GM23338 (cell line): ENCODE measurements around the gene ID4. TPM values are rescaled to one million over a fixed set of nuclear protein-coding genes. Genes with fewer than 3 reads are reported as not detected.

ENCODE experiments used
- ATAC-seq: fragments of 200-7000 bp; cut with Tn5 transposase; 3 replicates; pipeline ENCODE4 v1.9.1; 2020
- DNase-seq: peaks from one replicate; pipeline ENCODE4 v3.0.0-alpha.2; 2015; ENCODE audit warnings: low spot score
- H2AFZ ChIP-seq: fragments of 200-600 bp; sonication (generic); 2 replicates; pipeline ENCODE4 v1.8.0; 2016; ENCODE audit warnings: antibody characterized with exemption, mild to moderate bottlenecking, moderate library complexity
- H3F3A ChIP-seq: fragments of 200-600 bp; sonication (generic); replicated peaks from 2 replicates; pipeline ENCODE4 v1.8.0; 2017; ENCODE audit warnings: antibody characterized with exemption, mixed run types, low read depth
- H3K27ac ChIP-seq: fragments of 200-600 bp; sonication (generic); 2 replicates; pipeline ENCODE4 v1.6.1; 2016; ENCODE audit warnings: low read depth
- H3K27me3 ChIP-seq: fragments of 200-600 bp; sonication (generic); 2 replicates; pipeline ENCODE4 v1.8.0; 2016; ENCODE audit warnings: mild to moderate bottlenecking, mixed run types, moderate library complexity; ENCODE audit not compliant: insufficient read depth
- H3K36me3 ChIP-seq: fragments of 200-600 bp; sonication (generic); 2 replicates; pipeline ENCODE4 v1.8.0; 2016; ENCODE audit warnings: mild to moderate bottlenecking; ENCODE audit not compliant: insufficient read depth
- H3K4me1 ChIP-seq: fragments of 200-600 bp; sonication (generic); 2 replicates; pipeline ENCODE4 v1.8.0; 2016; ENCODE audit warnings: mild to moderate bottlenecking, moderate library complexity; ENCODE audit not compliant: insufficient read depth
- H3K4me2 ChIP-seq: fragments of 200-600 bp; sonication (generic); 2 replicates; pipeline ENCODE4 v1.7.1; 2017; ENCODE audit warnings: mixed run types
- H3K4me3 ChIP-seq: fragments of 200-600 bp; sonication (generic); 2 replicates; pipeline ENCODE4 v1.6.1; 2016; ENCODE audit warnings: mixed run types
- H3K79me2 ChIP-seq: fragments of 200-600 bp; sonication (generic); replicated peaks from 2 replicates; pipeline ENCODE4 v1.8.0; 2017; ENCODE audit warnings: mild to moderate bottlenecking; ENCODE audit not compliant: insufficient read depth
- H3K9me2 ChIP-seq: fragments of 200-600 bp; sonication (generic); 2 replicates; pipeline ENCODE4 v1.8.0; 2017; ENCODE audit not compliant: insufficient read depth
- H4K20me1 ChIP-seq: fragments of 200-600 bp; sonication (generic); replicated peaks from 2 replicates; pipeline ENCODE4 v1.8.0; 2017; ENCODE audit warnings: mild to moderate bottlenecking; ENCODE audit not compliant: insufficient read depth
- H3K27ac Mint-ChIP-seq: 2 replicates; pipeline ENCODE4 v1.8.0; 2020; ENCODE audit warnings: inconsistent platforms, mild to moderate bottlenecking, moderate library complexity, mixed read lengths
- H3K27me3 Mint-ChIP-seq: 3 replicates; pipeline ENCODE4 v1.8.0; 2022; ENCODE audit warnings: low read depth, mild to moderate bottlenecking, moderate library complexity, mixed read lengths, inconsistent platforms; ENCODE audit not compliant: insufficient read depth, poor library complexity
- H3K36me3 Mint-ChIP-seq: 3 replicates; pipeline ENCODE4 v1.8.0; 2021; ENCODE audit warnings: low read depth, mild to moderate bottlenecking, inconsistent platforms, moderate library complexity, mixed read lengths
- H3K4me1 Mint-ChIP-seq: 3 replicates; pipeline ENCODE4 v1.8.0; 2020; ENCODE audit warnings: mild to moderate bottlenecking, inconsistent platforms, mixed read lengths
- H3K4me3 Mint-ChIP-seq: 3 replicates; pipeline ENCODE4 v1.8.0; 2021; ENCODE audit warnings: moderate library complexity, mild to moderate bottlenecking, inconsistent platforms, mixed read lengths
- H3K9me3 Mint-ChIP-seq: 3 replicates; pipeline ENCODE4 v1.8.0; 2020; ENCODE audit warnings: moderate library complexity, mild to moderate bottlenecking, inconsistent platforms, mixed read lengths
- CREB1 ChIP-seq: fragments of 250-450 bp; sonication (Bioruptor Pico); IDR thresholded peaks from 2 replicates; pipeline ENCODE4 v1.5.0; 2020; ENCODE audit warnings: low read depth, mild to moderate bottlenecking, moderate library complexity
- CTCF ChIP-seq, 2 experiments: fragments of 200-600 bp in 1 of 2; sonication (generic) in 1 of 2; conservative IDR thresholded peaks; 2 replicates each; pipeline versions ENCODE4 v1.5.1 to v1.6.1; 2016 to 2017; ENCODE audit warnings: antibody characterized with exemption in 2 of 2, low read depth in 2 of 2, mild to moderate bottlenecking in 2 of 2, moderate library complexity in 1 of 2
- ETS1 ChIP-seq: IDR thresholded peaks from 2 replicates; pipeline ENCODE4 v1.6.1; 2016; ENCODE audit warnings: antibody characterized with exemption
- NANOG ChIP-seq: IDR thresholded peaks from 2 replicates; pipeline ENCODE4 v1.6.1; 2016; ENCODE audit warnings: antibody characterized with exemption, borderline replicate concordance
- POLR2AphosphoS5 ChIP-seq: IDR thresholded peaks from 2 replicates; pipeline ENCODE4 v1.6.1; 2016; ENCODE audit warnings: antibody characterized with exemption, low read depth
- REST ChIP-seq: IDR thresholded peaks from one replicate; pipeline ENCODE4 v1.6.1; 2018; ENCODE audit warnings: antibody characterized with exemption; ENCODE audit not compliant: unreplicated experiment
- ZNF114 ChIP-seq: fragments of 250-450 bp; sonication (Bioruptor Pico); IDR thresholded peaks from 2 replicates; pipeline ENCODE4 v1.5.0; 2020; ENCODE audit warnings: mild to moderate bottlenecking, moderate library complexity
- ZNF331 ChIP-seq: fragments of 250-450 bp; sonication (Bioruptor Pico); IDR thresholded peaks from 2 replicates; pipeline ENCODE4 v1.5.0; 2020; ENCODE audit warnings: low read depth, mild to moderate bottlenecking, moderate library complexity
- polyA plus RNA-seq: library from polyadenylated mRNA; unstranded; fragments of >200 nt; fragmentation: Nextera tagmentation; extraction: Ambion mirVana; gene quantifications from 2 replicates; pipeline ENCODE4 v1.2.1, GENCODE V29; 2016
- total RNA-seq: library from RNA; depleted of rRNA; stranded (reverse); fragments of >200 nt; shearing (Covaris generic); gene quantifications from 2 replicates; pipeline ENCODE4 v1.2.3, GENCODE V29; 2014

Gene ID4
- total and polyA plus RNA-seq, 2 experiments from 2014 or later = 3.7 to 7.0 TPM

GRCh38 chr6:19864285-19864684 is 27.1 kb downstream of the ID4 start (continued):
- TF ChIP-seq REST = no peak

- H3K36me3 ChIP-seq = no peaks in the 10 kb centered on the region
- no peaks in the 10 kb centered on the region for H3K9me2 ChIP-seq
- ATAC-seq = no peak
- no peak for DNase-seq
- H3K79me2 ChIP-seq = no peaks in the 10 kb centered on the region
- no peak overlapping the region for H3K4me3 ChIP-seq
- no peaks in the 10 kb centered on the region for H3K27me3 ChIP-seq
- no peaks in the 10 kb centered on the region for H3K36me3 Mint-ChIP-seq
- no peaks in the 10 kb centered on the region for H3K27me3 Mint-ChIP-seq
- H3K27ac Mint-ChIP-seq = no peak overlapping the region
- H3K4me2 ChIP-seq = no peak overlapping the region
- no peak overlapping the region for H3K27ac ChIP-seq
- H3K9me3 Mint-ChIP-seq = no peaks in the 10 kb centered on the region; the same call in 2 of the 3 replicates
- no peaks in the 10 kb centered on the region for H3F3A ChIP-seq
- no peak overlapping the region for H3K4me3 Mint-ChIP-seq
- TF ChIP-seq NANOG = no peak
- no peak for TF ChIP-seq POLR2AphosphoS5
- no peak for TF ChIP-seq ZNF331 (CRISPR knock-in tag)
- no peaks in the 10 kb centered on the region for H3K4me1 ChIP-seq
- peaks cover 3% of the 10 kb centered on the region; the same call in 2 of the 3 replicates for H3K4me1 Mint-ChIP-seq
- no peaks in the 10 kb centered on the region for H4K20me1 ChIP-seq
- no peak overlapping the region for H2AFZ ChIP-seq
Measured at GRCh38 chr6:19865178-19865577, 28.0 kb downstream of the ID4 start.

GRCh38 chr6:19866173-19866984 is 29.2 kb downstream of the ID4 start:
- Histone ChIP-seq H3K79me2 (no peaks in the 10 kb centered on the region), H3K36me3 (no peaks in the 10 kb centered on the region), H3F3A (no peaks in the 10 kb centered on the region), H2AFZ (no peak overlapping the region), H3K4me3 (no peak overlapping the region), H4K20me1 (no peaks in the 10 kb centered on the region), H3K4me1 (no peaks in the 10 kb centered on the region), H3K4me2 (no peak overlapping the region), H3K27ac (no peak overlapping the region), H3K27me3 (no peaks in the 10 kb centered on the region), H3K9me2 (no peaks in the 10 kb centered on the region)
- no peaks in the 10 kb centered on the region for H3K27me3 Mint-ChIP-seq
- ATAC-seq = no peak
- H3K36me3 Mint-ChIP-seq = no peaks in the 10 kb centered on the region
- no peak for DNase-seq
- H3K27ac Mint-ChIP-seq = no peak overlapping the region
- H3K4me3 Mint-ChIP-seq = no peak overlapping the region
- no peaks in the 10 kb centered on the region; the same call in 2 of the 3 replicates for H3K4me1 Mint-ChIP-seq
- H3K9me3 Mint-ChIP-seq = no peaks in the 10 kb centered on the region; the same call in 2 of the 3 replicates
- TF ChIP-seq CREB1 (CRISPR knock-in tag) (no peak), ZNF114 (CRISPR knock-in tag) (no peak), ZNF331 (CRISPR knock-in tag) (no peak), ETS1 (no peak), CTCF (conservative IDR thresholded peaks at IDR 0.05; ENCODE audit: low read depth in 2 of 2) (no peak)
